Stimulated activated CD4-positive, alpha-beta T cell treated with anti-CD3 and anti-CD28 coated beads, Interleukin-4, amount 100 ng/mL, for 24 hours (primary cell): ENCODE data around the gene ITPRIPL2.

ENCODE experiments used
- DNase-seq: peaks from one replicate; pipeline ENCODE4 v3.0.0-alpha.2; 2020

ITPRIPL2 gene

DNA sequence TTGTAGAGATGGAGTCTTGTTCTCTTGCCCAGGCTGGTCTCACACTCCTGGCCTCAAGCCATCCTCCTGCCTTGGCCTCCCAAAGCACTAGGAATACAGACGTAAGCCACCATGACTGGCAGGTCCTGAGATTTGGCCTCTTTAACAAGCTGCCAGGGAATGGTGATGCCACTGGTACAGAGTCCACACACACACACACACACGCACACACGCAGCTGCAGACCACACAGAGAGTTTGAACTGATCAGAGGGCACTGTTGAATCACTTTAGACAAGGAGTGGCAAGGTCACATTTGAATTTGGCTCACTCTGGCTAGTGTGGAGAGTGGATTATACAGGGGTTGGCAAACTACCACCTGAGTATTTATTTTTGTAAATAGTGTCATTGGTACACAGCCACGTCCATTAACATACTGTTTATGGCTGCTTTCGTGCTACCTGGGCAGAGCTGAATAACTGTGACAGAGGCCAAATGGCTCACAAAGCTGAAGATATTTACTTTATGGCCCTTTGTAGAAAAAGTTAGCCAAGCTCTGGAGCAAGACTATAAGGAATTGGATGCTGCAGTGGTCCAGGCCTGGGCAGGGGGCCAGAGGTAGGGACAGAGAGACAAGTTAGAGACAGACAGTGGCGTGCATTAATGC is 9.9 kb downstream of the ITPRIPL2 start:
- DNase-seq = no peak

DNA sequence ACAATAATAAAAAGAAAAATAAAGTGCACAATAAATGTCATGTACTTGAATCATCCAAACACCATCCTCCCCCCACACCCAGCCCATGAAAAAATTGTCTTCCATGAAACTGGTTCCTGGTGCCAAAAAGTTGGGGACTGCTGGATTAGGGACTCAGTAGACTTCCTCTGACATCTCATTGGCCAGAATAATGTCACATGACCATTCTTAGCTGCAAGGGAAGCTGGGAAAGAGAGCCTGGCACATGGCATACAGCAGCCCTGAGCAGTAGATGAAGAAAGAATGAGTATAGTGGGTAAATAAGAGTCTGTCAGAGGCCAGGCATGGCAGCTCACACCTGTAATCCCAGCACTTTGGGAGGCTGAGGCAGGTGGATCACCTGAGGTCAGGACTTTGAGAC is 12.5 kb downstream of the ITPRIPL2 start:
- DNase-seq = no peak

DNA sequence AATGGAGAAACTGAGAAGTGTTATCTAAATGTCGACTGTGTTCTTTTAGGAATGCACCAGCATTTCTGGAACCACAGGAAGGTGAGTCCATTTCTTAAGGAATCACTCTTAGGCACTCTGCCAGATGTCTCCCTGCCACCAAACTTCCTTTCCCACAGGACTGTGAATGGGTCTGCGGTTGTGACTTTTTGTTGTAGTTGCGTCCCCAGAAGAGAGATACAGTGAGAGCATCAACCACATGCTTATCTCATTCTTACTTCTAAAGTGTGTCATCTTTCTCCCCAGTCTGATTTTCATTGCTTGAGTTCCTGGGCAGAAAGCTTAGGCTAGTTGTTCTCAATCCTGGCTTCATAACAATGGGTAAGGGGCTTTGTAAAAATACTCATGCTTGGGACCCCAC is 13.4 kb downstream of the ITPRIPL2 start:
- DNase-seq = no peak

DNA sequence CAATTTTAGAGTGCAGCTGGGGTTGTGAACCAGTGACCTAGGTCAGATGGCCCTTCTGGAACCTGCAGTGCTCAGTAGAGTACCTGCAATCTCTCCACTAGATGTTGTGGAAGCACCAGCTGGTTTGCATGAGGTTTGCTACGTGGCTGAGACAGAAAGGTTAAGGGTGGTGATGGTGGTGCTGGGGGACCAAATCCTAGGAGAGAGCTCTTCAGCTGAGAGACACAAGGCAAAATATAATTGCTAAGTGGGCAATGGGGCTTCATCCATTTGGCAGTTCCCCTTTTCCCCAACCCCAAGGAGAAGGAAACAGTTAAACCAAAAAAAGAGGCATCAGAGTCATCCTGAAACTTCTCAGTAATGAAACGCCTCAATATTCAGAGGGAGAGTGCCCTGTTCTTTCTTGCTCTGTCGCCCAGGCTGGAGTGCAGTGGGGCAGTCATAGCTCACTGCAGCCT is 13.9 kb downstream of the ITPRIPL2 start:
- no peak for DNase-seq

DNA sequence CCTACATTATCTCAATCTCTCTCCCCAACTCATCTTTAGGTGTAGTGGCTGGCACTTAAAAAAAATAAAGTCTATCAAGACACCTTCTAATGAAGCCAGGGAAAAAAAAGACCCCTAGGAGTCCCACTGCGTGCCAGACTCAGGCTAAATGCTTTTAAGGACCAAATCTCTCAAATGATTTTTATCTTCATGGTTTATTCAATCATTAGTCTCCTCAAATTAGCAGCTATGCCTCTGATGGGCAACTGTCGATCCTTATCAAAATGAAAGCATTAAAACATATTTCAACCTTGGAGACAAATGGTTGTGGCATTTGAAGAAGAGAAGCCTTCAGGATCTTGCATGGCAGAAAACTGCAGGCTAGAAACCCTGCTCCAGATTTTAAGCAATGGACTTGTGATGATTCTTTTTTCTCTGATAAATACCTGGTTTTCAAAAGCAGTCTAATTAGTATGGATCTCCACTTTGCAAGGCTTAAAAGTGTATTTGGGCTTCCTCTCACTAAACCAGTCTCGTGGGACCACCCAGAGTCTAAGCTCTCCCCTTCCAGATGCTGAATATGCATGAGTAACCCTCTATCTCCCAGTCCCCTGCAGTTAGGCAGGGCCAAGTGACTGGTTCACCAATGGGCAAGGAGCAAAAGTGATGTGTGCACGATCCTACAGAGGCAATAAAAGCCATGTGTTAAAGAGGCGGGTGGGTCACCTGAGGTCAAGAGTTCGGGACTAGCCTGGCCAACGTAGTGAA is 14.9 kb downstream of the ITPRIPL2 start:
- DNase-seq = no peak

DNA sequence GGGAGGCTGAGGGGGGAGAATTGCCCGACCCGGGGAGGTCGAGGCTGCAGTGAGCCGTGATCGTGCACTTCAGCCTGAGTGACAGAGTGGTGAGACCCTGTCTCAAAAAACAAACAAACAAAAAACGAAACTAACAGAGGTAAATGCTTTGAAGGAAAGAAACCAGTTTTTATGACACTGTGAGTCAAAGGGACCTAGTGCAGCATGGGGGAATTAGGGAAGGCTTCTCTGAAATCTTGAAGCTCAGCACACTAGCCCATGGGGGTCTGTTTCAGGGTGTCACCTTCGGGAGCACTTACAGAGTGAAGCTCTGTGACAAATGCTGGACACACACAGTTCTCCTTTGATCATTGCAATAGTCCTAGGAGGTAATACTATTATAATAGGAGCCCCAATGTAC is 16.6 kb downstream of the ITPRIPL2 start:
- DNase-seq = no peak

DNA sequence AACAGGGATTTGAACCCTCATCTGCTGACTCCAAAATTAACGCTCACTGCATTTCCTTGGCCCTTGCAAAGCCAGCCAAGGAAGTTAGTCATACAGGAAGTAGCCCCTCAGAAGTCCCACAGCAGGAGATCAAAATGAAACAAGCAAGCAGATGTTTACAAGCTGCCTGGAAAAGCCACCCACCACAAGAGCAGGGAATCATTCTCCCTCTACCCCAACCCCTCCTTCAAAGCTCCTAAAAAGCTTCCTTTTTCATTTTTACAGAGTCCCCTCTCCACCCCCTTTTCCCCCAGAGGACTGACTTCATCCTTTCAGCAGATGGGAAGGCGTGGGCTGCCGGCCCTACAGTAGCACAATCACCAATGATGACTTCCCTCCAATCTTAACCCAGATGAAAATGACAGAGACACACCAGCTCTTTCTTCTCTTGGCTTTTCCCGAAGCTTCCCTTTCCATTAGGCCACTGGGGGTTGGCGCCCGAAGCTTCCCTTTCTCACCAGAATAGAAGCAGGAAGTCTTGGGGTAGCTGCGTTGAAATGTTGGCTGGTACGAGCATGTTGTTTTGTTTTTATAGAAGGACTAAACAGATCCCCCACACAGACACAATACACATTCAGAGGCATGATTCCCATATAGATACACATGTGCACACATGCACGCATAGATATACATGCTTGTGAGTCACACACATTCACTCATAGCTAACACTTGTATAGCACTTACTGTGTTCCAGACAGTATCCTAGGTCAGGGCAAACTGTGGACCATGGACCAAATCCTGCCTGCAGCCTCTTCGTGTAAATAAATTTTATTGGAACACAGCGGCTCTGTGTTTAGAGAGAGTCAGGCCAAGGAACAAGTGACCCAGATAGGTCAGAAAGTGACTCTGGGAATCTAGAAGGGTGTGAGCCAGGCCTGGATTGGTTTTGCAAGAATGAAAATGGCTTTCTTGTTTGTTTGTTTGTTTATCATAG is 17.4 kb downstream of the ITPRIPL2 start:
- DNase-seq = no peak

DNA sequence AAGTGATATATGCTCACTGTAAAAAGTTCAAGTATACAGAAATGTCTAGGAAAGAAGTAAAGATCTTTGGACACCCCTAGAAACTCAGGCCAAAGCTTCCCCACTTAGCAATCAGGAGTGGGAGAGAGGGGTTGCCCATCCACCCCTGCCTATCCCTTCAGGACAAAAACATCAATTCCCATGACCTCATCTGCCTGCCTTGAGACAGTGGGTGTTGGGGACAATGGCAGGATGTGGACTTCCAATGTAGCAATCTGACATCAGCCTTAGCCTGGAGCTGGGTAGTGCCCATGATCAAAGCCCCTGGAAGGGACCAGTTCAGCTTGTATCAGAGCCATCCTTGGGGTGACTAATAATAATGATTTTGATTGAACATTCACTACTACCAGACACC is 18.1 kb downstream of the ITPRIPL2 start:
- no peak for DNase-seq

DNA sequence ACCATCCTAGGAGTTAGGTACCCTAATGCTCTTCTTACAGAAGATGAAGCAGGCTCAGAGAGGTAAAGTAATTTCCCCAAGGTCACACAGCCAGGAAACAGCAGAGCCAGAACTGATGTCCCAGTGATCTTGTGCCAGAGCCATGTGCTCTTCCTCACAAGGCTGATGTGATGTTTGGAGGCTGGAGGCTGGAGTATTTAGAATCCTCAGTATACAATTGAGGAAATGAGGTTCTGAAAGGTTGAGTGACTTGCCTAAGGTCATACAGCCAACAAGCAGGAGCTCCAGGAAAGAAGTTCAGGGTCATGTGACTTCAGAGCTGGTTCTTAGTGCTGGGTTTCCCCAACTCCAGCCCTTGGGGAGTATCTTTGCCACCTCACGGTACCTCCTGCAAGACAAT is 18.5 kb downstream of the ITPRIPL2 start:
- DNase-seq = no peak

DNA sequence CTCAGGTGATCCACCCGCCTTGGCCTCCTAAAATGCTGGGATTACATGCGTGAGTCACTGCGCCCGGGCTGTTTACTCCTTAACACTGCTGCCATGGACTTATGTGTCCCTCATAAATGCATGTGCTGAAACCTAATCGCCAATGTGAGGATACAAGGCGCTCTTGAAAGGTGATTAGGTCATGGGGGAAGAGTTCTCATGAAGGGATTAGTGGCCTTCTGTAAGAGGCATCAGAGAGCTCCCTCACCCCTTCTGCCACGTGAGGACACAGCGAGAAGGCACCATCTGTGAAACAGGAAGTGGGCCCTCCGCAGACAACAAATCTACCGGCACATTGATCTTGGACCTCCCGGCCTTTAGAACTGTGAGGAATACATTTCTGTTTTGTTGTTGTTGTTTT is 19.1 kb downstream of the ITPRIPL2 start:
- DNase-seq = no peak

DNA sequence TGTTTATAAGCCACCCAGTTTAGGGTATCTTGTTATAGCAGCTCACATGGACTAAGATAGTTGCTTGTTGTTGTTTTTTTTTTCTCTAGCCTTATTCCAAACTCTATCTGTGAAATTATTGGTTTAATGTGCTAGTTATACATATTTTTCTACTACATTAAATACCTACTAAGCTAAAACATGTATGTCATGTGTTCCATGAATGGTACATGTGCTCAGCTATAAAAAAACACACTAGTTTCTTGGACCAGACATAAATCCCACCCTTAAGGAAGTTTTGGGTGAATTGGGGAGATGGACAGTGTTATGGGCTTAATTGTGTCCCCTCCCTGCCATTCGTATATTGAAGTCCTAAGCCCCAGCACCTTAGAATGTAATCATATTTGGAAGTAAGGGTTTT is 19.8 kb downstream of the ITPRIPL2 start:
- no peak for DNase-seq

DNA sequence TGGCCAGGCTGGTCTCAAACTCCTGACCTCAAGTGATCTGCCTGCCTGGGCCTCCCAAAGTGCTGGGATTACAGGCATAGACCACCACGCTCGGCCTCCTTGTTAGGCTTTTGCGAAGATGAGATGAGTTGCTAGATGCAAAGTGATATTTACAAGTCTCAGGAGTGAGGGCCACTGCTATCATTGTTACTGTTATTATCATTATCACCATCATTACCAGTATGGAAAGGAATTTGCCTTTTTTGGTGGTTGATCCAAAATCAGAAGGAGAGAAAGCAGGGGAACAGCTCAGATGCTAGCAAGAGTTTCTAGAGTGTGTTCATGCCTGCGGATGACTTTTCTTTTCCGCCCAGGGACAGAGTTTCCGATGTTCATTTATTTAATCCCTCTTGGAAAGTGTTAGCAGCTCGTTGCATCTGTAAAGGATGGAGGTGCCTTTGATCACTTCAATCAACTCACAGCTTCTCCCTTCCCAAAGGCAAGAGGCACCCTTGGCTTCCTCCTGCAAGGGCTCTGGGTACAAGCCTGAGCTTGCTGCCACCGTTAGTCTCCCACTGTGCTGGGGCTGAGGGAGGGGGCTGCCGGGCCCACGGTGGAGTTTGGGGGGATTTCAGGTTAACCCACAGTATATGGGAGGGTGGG is 21.6 kb downstream of the ITPRIPL2 start:
- DNase-seq = no peak

DNA sequence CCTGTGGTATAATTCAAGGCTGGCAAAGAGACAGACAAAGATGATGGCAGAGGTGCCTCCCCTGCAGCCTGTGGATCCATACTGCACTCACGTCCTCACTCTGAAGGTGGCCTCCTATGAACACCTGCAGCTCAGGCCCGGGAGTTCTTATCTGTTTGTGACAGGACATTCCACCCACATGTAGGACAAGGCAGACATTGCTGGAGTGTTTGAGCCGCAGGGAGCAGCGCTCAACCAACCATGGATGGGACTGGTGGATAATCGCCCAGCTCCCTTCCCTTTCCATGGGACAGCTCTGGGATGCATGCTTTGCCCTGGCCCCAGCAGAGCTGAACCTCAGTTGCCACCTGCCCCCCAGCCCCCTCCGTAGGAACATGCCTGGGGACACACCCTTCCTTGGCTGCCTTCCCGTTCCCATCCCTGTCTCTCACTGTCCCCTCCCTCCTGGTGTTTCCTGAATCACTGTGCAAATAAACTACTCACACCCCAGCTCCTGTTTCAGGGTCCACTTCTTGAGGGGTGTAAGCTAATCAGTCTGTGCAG is 22.2 kb downstream of the ITPRIPL2 start:
- DNase-seq = no peak

DNA sequence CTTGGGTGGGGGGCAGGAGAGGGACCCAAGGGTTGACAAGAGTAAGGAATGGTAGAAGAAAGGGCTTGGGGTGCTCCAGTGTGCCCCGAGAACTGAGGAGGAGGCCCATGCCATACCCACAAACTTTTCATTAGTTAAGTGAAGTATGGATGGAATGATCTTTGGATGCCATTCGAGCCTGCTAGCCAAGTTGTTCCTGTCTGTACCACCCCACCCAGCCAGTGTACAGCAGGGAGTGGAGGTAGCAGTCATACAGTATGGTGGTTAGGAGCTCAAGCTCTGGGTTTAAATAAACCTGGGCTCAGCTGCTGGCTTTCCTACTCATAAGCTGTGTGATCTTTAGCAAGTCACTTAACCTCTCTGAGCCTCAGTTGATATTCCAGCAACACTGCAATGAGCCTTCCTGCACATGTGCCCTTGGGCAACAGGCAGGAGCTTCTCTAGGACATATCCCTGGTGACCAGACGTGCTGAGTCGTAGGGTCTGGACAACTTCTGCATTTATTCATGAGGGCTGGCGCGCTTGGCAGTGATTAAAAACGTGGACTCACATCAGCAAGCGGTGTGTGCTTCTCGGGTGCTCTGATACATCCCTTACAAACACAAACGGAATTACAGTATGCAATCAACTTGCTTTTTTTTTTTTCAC is 22.9 kb downstream of the ITPRIPL2 start:
- no peak for DNase-seq

DNA sequence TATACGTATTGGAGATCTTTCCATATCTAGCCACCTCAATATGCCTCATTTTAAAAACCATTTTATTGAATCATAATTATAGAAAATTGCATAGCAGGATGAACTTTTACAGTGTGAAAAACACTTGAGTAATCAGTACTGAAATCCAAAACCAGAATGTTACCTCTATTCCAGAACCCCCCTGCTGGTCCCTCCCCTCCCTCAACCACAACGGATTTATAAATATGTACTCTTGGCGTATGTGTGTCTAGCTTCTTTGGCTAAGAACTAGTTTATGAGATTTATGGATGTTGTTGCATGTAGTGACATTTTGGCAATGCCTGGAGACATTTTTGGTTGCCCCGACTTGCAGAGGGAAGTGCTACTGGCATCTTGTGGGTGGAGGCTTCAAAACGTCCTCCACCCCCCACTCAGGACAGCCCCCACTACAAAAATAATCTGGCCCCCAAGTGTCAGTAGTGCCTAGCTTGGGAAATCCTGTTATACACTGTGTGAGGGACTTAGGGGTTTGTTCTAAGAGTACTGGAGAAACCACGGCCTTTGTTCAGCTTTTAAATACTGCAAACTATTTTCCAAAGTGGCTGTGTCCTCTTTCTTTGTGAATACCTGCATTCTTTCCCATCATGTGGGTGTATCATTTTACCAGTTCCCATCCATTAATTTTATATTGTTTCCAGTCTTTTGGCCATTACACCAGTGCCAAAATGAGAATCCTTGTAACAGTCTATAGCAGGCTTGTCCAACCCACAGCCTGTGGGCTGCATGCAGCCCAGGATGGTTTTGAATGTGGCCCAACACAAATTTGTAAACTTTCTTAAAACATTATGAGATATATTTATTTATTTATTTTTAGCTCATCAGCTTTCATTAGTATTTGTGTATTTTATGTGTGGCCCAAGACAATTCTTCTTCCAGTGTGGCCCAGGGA is 23.7 kb downstream of the ITPRIPL2 start:
- DNase-seq = no peak

DNA sequence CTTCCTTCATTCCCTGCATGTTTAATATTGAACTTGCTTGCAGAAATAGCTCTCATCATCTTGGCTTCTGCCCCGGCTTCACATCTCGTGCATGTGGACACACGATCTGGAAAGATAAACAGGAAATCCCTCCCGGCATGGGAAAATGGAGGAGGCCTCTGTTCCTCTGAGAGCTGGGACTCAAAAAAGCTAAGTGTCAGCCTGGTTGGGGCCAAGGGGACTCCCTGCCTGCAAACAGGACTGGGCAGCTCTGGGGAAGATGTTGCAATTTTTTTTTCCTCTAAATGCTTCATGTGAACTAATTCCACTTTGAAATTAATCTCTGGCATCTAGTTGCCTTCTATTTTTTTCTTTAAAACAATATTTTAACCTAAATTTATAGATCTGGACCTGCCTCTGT is 24.8 kb downstream of the ITPRIPL2 start:
- DNase-seq = no peak

DNA sequence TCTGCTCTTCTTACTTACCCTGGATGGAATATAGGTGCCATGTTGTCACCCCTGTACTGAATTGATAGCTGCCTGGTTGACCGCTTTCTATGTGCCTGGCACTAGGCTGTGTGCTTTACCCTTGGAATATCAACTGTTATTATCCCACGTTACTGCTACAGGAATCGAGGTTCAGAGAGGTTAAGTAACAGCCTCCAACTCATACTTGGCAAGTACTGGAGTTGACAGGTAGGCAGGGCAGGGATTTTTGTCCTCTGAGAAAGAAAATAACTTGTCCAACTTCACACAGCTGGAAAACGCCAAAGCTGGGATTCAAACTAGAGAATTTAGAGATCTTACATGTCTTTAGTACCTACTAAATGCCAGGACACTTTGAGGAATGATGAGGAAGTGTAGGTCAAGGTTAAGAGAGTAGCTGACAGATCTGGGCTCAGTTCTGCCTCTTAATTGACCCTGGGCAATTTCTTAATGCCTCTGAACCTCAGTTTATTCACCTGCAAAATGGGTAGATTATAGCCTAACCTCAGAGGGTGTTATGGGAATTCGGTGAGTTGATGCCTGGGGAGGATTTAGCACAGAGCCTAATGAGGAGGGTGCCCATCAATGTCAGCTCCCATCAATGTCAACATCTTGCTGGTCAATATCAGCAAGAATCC is 25.8 kb downstream of the ITPRIPL2 start:
- DNase-seq = no peak

DNA sequence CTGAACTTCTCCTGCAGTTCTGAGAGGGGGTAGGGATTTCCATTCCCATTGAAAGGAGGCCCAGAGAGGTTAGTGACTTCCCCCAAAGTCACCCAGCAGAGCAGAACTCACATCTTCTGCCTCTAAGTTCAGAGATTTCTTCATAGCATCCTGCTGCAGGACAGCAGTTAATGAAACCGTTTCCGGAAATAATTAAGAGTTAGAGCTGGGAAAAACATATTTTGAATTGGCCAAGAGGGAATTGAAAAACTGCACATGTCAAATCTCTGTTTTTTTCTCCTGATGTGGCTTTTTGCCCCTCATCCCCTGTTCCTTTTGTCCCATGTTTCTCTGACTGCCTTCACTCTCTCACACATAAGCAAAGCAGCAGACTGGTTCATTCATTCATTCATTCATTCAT is 26.6 kb downstream of the ITPRIPL2 start:
- DNase-seq = no peak

DNA sequence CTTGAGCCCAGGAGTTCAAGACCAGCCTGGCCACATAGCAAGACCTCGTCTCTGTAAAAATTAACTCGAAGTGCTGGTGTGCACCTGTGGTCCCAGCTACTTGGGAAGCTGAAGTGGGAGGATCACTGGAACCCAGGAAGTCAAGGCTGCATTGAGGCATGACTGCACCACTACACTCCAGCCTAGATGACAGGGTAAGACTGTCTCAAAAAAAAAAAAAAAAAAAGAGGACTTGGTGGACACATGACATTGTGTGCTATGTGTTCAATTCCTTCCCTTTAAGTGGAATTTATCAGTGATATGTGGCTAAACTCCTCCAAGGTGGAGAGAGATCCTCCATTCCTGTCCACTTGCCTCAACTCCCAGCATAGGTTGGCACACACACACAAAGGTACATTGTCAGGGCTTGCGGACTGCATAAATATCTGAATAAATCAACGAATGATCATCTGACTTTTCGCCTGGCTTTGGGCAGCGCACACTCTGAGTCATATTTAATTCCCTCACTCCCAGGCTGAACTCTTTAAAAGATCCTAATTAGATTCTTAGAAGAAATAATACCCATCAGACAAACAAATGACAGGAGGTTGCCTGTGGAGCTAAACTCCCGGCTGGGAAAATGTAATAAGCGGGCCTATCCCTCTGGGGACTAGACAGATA is 29.3 kb downstream of the ITPRIPL2 start:
- no peak for DNase-seq

DNA sequence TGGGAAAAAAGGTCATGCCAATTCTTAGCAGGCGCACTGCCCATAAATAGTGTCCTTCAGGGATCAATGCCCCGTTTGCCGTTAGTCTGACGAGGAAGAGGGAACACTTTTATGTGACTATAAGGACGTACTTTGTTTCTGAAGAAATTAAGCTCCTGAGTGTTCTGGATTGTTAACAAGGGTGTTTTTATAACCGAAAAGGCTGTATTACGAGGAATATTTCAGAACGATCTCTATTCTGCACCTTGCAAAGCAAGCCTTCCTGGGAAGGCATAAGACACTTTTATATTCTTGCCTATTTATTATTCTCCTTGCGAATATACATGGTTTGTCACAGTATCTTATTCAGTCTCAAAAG is 29.8 kb downstream of the ITPRIPL2 start:
- DNase-seq = no peak
